ENCODE results near the gene RRP12.

Gene RRP12

DNA sequence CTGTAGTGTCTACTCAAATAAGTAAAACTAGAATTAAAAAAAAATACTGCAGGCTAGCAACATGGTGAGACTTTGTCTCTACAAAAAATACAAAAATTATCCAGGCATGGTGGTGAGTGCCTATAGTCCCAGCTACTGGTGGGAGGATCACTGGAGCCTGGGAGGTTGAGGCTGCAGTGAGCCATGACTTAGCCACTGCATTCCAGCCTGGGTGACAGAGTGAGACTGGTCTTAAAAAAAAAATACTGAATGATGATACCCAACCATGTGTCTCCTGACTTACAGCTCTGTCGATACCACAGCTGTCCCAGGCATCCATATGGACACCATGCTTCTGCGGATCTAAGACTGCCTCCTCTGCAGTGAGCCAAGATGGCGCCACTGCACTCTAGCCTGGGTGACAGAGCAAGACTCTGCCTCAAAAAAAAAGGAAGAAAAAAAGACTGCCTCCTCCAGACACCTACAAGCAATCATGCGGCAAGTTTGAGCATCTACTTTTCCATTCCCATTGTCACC, 90.0 kb downstream of the RRP12 start:
- no peak for DNase-seq (ENCODE audit: low spot score)

DNA sequence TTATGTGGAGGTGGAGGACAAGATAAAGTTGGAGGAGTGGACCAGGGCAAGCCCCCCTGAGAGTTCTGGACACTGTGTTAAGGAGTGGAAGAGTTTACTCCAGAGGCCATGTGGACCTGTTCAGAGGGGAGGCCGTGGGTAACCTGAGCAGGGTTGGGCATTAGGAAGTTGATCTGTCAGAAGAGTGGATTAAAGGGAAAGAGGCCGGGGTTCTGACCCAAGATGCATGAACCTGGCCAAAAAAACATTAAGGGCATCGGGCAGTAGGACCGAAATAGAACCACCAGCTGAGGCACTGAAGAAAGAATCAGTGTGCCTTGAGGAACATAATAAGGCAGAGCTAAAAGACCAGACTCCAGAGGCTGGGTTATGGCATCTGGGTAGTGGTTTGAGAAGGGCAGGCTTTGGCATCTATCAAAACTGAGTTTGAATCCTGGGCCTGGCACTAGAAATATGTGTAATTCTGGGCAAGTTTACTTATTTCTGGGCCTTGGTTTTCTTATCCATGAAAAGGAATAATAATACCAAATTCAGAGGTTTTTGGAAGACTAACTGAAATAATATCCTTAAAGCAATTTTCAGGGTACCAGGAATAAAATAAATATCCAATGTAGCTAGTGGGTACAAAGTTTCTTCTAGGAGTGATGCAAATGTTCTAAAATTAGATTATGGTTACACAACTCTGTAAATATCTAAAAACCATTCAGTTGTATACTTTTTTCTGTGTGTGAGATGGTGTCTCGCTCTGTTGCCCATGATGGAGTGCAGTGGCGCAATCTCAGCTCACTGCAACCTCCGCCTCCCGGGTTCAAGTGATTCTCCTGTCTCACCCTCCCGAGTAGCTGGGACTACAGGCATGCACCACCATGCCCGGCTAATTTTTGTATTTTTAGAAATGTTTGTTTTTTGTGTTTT, 93.0 kb downstream of the RRP12 start:
- no peak for DNase-seq (ENCODE audit: low spot score)

- no peak for DNase-seq (ENCODE audit: low spot score)
These were observed 93.7 kb downstream of the RRP12 start for GRCh38 chr10:97307441-97307840.

Measured in CD4-positive, alpha-beta T cell treated with Interleukin-15 for 4 hours (primary cell).